Head of caudate nucleus (tissue), 42 donors: ENCODE data around the gene GLB1L3.
"Not testable (repeated sequence)": the region's sequence is repeated elsewhere in the genome, so short reads cannot be mapped to it uniquely, and the experiment has no call there.

Source experiments
- DNase-seq, 42 donors: peaks; one replicate each; pipeline versions ENCODE4 v3.0.0 to v3.0.0-alpha.2; 2020 to 2021; ENCODE audit warnings: mixed read lengths in 7 of 42
- intact Hi-C: fragments of 100-400 bp; cut with DNase I; formaldehyde crosslinking; loops from one replicate; pipeline ENCODE4 v1.15.0; 2022

GLB1L3 gene

DNA sequence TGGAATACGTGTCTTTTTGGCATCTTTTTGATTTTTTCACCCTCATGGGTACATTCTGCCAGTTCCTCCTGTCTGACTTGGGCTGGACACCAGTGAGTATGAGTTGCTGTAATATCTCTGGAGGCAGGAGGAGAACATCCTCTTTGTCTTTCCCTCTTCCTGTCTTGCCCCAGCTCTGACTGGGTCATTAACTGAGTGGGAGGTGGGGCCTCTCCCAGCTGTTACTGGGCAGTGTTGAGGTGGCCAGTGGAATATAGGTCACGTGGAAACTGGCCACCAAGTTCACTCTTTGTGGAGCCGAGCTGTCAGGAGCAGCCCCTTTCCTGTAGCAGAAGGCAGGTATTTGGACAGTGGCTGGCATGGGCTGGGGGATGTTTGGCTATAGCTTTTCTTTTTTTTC lies 57.8 kb downstream of the GLB1L3 start:
- no peak for DNase-seq
- intact Hi-C loops = no loop called here

DNA sequence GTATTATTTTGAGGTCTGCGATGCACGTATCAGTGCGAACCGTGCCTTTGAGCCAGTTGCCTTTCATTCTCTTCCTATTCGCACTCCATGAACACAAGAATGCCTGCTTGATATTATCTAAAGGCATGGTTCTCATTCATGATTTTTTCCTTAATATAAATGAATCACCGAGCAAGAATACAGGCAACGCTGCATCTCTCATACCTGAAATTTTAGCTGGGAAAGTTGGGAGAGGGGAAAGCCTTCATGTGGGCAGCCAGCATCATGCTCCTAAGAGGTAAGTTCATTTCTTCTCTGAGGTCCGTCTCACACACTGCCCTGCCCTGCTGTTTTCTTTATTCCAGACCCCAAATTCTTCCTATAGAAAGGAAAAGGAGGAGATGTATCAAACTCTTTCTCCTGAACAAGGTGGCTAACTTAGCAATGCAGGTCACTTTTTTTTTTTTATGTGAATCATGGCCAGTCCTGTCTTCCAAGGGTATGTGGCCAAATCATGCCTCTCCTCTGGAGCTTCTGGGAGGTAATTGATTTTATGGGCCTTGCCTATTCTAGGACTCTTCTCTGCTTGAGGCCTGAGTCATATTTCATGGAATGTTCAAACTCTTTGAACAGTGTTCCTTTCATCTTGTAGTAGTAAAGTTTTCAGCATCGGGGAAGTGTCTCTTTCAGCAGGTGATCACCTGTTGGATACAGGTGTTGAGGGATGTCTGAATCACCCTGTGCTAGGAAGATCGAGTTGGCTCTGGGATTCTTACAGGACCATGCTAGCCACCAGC lies 58.8 kb downstream of the GLB1L3 start:
- intact Hi-C loops = no loop called here

DNA sequence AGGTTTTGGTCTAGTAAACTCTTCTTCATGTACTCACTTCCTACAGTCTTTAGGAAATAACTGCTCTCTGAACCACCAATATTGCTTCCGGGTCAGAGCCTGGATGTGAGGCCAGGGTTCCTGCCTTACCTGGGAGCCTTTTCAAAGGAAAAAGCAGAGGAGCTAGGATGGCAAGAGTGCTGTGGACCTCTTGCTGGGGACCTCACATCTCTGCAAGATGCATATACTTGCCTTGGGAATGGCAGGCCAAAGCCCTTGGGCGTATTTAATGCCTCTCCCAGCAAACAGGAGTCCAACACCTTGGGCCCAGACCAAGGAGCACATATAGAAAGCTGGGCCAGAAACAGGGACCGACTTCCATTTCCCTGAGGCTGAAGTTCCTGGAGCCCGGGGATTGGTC lies 60.9 kb downstream of the GLB1L3 start:
- intact Hi-C loops = no loop called here
- no peak for DNase-seq

More for the DNA sequence above, 58.8 kb downstream of the GLB1L3 start:
- DNase-seq = no peak

DNA sequence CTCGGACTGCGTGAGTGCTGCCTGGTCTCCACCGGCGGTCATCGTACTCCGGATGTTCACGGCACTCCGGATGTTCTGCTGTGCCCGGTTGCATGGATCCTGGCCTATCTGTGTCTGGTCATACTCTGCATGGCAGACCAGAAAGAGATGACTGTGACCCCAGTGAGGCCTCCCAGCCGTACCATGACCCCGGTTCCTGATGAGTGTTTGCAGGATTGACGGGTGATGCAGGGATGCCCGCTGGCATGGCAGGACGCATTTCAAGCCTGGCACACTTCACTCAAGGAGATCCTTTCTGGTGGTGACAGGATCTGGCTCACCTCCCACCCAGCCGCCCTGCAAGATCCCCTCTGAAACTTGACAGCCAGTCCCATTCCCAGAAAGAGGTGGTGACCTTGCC lies 61.9 kb downstream of the GLB1L3 start:
- intact Hi-C loops = no loop called here
- no peak for DNase-seq

DNA sequence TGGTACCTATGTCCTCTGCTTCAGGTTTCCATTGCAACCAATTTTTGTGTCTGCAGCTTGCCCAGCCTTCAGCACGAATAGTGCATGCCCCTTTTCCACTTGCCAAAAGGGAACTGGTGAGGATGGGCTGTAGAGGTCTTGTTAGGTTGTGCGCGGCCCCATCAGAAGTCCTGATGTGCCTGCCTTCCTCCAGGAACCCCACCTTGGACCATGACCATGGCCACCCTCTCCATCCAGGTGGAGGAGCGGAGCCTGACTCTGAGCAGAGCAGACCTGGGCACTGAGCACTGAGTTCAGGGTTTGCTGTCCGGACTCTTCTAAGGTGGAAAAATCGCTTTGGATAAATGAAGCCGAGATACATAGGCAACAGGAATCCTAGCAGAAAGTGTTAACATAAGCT lies 62.5 kb downstream of the GLB1L3 start:
- intact Hi-C loops = no loop called here
- no peak for DNase-seq

DNA sequence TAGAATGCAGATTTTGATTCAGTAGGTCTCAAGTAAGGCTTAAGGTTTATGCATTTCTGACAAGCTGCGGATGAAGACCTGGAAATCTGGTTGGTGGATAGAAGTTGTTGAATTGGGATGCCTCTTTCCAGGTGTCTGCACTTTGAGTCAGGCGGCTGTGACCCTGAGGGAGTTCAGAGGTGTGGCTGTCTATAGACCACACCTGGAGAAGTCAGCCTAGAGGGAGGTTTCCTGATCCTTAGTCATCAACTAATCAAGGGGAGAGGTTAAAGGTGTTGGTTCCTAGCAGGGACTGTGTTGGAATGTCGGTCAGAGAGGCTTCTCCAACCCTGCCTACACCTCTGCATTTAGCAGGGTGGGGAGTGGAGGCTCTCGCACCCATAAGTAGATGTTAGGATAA lies 63.6 kb downstream of the GLB1L3 start:
- intact Hi-C loops = no loop called here
- DNase-seq = no peak

DNA sequence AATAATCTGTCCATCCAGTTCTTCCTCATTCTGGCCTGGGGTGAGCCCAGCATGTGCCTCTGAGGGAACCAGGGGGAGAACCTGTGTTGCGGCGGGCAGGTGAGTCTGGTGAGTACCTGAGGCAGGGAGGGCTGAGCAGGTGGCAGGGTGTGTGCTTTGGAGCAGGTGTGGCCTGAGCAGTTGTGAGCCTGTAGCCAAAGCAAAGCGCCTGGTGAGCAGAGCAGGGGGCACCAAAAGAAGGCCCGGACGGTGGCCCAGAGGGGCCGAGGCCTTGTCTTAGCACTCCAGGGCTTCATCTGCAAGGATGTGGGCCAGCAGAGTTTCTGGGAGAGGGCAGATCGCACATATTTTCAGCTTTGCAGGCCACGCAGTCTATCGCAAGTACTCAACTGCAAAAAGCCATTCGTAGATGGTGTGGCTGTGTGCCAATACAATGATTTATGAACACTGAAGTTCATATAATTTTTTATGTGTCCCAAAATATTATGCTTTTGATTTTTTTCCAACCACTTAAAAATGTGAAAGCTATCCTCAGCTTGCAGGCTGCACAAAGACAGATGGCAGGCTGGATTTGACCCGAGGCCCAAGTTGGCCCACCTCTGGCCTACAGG lies 64.3 kb downstream of the GLB1L3 start:
- intact Hi-C loops = no loop called here
- DNase-seq = no peak

DNA sequence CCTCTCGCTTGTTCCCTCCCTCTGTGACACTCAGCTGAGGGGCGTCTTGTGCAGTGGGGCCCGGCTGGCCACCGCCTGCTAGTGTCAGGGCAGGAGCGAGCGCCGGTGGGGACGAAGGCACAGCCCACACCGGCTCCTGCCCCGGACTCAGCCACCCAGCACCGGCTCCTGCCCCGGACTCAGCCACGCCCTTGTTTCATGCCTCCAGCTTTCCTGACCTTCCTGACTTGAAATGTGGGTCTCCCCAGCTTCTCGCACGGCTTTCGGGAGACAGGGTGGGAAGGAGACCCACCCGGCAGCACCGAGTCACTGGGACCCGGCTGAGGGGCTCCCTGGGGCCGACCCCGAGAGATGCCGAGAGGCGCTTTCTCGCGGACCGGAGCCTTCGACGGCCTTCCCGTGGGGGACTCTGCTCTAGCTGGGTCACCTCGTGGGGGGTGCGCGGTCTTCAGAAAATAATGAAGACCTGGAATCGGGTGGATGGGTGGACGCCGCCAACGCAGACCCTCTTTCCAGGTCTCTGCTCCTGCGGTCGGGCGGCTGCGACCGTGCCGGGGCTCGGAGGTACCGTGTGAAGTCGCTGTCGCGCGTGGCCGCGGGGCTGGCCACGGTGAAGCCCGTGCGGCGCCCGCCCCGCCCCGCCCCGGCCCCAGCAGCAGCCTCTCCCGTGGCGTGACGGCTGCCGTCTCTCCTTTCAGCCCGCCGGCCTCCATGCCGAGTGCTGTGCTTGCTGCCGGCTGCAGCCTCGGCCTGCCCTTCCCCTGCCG lies 65.8 kb downstream of the GLB1L3 start:
- DNase-seq = peak in 2 of 42 donors; percentile 29 to 30
- intact Hi-C loops = no loop called here

DNA sequence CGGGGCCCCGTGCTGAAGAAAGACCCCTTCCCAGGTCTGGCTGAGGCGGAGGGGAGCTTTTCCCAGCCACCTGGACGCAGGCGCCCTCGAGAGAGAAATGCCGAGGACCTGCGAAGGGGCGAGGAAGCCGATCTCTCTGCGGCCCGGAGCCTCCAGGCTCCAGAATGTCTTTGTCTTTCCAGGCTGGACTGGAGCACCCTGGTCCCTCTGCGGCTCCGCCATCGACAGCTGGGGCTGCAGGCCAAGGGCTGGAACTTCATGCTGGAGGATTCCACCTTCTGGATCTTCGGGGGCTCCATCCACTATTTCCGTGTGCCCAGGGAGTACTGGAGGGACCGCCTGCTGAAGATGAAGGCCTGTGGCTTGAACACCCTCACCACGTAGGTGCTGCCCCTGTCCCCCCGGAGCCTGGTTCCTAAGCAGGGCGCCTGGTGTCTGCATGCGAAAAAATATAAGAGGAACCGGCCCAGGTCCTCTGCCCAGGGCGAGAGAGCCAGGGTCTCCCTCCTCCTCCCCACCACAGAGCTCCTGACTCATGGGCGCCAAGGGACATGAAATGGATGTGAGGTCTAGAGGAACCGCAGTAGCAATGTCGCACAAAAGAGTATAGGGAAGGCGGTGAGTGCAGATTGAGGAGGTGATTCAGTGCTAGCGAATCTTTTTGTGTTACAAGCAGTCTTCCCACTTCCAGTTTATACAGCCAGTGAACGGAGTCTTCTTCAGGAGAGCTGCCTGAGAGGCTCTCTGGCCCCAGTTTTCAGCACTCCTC lies 66.6 kb downstream of the GLB1L3 start:
- intact Hi-C loops = no loop called here
- peak in 1 of 42 donors; percentile 31 for DNase-seq

DNA sequence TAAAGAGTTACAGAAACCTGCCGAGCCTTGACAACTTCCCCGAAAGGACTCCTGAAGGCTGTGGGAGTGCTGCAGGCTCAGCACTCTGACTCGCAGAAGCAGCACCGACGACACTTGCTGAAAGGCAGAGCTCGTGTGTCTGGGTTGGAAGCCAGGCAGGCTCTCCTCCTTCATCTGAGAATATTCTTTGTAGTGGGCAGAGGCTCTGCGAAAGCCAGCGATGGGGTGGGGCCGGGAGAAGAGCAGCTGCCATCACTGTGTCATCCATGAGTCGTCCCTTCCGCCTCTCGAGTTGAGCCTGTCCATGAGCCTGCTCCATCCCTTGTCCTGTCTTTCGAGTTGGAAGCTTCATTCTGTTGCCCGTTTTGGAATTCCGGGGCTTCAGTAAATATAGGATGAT lies 67.5 kb downstream of the GLB1L3 start:
- intact Hi-C loops = no loop called here
- peak in 2 of 42 donors; percentile 30 to 35 for DNase-seq

DNA sequence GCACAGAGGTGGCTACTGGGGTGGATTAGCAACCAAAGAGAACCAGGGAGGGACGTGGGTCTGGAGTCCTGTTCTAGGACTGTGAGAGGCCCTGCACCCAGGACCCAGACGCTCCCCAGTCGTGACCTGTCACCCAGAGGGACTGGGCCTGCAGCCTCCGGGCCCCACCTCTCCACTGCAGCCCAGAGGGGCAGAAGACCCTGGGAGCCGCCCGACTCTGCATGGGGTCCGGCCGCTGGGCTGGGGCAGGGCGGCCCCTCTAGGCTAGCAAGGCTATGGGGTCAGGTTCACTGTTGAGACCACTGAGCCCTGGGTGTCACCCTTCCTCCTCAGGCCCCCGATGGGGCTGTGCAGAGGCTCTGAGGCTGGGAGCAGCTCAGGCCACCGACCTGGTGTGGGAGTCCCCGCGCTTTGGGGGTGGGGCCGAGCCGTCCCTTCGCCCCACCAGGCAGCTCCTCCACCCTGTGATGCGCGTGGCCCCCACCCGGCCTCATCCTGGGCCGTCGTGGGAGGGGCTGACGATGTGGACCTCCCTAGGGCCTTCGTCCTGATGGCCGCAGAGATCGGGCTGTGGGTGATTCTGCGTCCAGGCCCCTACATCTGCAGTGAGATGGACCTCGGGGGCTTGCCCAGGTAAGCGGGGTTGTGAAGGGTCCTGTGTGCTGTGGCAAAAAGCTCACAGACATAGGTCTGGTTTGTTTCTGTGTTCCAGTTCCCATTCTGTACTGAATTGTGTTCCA lies 68.5 kb downstream of the GLB1L3 start:
- DNase-seq = peak in 5 of 42 donors; percentile 2 to 9 (median 5)
- intact Hi-C loops = not testable (repeated sequence)

DNA sequence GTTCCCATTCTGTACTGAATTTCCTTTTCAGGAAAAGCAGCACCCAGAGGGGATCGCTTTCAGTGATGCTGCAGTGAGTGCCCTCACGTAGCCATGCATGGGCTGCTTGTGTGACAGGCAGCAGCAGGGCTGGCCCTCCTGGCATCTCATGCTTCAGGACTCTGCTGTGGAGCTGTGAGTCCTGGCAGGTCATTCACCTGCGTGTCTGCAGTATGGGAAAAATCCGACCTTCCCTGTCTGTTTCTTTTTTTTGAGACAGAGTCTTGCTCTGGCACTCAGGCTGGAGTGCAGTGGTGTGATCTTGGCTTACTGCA lies 69.0 kb downstream of the GLB1L3 start:
- intact Hi-C loops = no loop called here
- peak in 2 of 42 donors; percentile 14 to 19 for DNase-seq

DNA sequence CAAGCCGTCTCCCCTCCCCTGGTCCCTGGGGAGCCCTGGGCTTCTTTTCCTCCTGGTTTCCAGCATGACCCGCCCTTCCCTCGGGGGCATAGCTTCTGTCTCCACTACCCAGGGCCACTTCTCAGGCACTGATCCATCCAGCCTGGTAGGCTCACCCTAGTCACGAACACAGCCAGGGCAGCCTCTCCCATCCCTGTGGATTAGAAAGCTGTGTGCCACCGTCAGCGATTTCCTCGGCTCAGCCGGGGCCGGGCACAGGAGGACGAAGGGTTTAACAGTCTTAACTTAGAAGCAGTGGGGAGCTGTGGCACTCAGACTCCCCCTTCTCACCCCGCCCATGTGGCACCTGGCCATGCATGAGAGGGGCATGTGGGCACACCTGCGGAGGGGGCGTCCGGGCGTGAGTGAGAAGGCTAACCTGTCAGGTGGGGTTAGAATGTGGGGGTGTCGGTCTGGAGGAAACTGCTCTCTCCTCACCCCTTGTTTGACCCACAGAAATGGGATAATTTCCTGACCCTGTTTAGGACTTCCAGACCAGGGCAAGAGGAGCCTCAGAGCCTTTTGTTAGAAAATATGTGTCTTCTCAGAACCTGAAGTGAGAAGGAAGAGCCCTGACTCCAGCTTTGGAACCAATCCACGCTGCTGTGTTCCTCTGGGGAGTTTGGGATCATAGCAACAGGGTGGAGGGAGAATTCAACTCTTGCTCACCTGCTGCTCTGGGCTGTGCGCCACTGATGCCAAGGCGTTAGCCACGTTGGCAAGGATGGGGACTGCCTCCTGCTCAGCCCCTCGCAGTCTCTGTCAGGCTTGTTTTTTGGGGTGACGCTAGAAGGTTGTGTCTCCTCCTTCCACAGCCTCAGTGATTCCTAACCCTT lies 70.2 kb downstream of the GLB1L3 start:
- DNase-seq = peak in 4 of 42 donors; percentile 6 to 29 (median 12)
- intact Hi-C loops = no loop called here

DNA sequence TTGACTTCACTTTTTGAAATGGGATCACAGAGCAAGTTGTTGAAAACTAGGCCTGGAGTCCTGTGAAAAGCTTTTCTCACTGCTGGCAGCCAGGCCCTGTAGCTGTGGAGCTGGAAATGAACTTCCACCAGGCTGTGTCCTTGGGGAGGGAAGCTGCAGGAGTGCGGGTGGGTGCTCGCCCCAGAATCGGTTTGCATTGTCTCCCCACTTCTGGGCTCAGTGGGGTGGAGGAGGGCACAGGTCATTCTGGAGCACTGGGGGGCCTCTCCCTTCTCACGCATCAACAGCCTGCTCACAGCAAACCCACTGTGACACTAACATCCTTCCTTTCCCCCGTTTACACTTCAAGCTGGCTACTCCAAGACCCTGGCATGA lies 70.8 kb downstream of the GLB1L3 start:
- intact Hi-C loops = no loop called here
- peak in 2 of 42 donors; percentile 7 to 21 for DNase-seq

DNA sequence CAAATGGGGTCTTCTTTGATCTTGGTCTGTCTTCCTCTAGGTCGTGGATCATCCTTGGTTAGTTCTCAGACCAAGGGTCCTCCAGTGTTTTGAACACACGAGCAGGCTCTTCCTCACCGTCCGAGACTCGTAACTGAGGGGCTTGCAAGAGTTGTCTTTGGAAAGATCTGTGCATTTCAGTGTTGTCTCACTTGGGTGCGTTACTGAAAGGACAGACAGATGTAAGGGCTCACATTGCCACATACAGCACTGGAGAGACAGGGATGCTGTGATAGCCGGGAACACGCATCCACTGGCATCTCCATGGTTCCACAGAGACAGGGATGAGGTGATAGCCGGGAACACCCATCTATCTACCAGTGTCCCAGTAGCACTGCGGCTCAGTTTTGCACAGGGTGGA lies 71.3 kb downstream of the GLB1L3 start:
- intact Hi-C loops = no loop called here

DNA sequence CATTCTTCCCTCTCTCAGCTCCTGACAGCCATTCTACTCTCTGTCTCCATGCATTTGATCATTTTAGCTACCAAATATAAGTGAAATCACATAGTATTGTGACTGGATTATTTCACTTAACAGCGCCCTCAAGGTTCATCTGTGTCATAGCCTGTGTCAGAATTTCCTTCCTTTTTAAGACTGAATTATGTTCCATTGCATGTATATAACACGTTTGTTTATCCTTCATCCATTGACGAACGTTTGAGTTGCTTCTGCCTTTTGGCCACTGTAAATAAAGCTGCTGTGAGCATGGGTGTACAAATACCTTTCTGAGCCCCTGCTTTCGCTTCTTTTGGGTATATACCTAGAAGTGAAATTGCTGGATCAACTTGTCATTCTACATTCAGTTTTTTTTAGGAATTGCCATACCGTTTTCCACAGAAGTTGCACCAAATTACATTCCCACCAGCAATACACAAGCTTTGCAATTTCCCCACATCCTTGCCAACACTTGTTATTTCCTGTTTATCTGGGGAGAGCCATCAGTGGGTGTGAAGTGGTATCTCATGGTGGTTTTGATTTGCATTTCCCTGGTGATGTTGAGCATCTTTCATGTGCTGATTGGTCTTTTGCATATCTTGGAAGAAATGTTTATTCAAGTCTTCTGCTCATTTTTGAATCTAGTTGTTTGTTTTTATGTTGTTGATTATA lies 73.1 kb downstream of the GLB1L3 start:
- DNase-seq = no peak
- intact Hi-C loops = no loop called here

More for the DNA sequence above, 71.3 kb downstream of the GLB1L3 start:
- DNase-seq = peak in 3 of 42 donors; percentile 3 to 24 (median 3)

DNA sequence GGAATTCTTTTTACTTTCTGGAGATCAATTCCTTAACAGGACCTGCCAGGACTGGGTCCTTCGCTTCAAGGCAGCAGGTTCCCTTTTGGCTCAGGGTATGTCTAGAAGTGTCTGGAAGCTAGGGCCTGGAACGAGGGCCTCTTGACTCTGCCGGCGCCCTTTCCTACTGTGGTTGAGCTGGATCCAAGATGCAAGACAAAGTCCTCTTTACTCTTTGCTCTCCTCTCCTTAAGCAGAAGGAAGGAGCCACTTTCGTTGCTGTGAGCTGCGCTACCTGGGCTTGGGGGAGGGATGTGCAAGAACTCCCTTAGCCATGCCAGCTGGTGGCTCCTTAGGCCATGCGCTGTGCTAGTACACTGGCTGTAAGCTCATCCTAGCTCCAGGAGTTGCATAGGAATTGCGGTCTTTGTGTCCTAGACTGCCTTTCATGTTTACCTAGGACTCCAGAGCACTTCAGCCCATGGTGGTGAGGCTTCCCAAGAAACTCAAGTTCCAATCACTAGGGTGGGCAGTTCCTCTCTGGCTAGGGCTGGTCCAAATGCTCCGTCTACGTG lies 73.7 kb downstream of the GLB1L3 start:
- intact Hi-C loops = no loop called here
- peak in 4 of 42 donors; percentile 3 to 15 (median 8) for DNase-seq
